GM21390 (cell line): ENCODE data around the gene SPSB1.

Experiments used
- ATAC-seq: cut with Tn5 transposase; IDR thresholded peaks from one replicate; pipeline ENCODE4 v1.9.1; 2021; ENCODE audit not compliant: unreplicated experiment

The SPSB1 gene

DNA sequence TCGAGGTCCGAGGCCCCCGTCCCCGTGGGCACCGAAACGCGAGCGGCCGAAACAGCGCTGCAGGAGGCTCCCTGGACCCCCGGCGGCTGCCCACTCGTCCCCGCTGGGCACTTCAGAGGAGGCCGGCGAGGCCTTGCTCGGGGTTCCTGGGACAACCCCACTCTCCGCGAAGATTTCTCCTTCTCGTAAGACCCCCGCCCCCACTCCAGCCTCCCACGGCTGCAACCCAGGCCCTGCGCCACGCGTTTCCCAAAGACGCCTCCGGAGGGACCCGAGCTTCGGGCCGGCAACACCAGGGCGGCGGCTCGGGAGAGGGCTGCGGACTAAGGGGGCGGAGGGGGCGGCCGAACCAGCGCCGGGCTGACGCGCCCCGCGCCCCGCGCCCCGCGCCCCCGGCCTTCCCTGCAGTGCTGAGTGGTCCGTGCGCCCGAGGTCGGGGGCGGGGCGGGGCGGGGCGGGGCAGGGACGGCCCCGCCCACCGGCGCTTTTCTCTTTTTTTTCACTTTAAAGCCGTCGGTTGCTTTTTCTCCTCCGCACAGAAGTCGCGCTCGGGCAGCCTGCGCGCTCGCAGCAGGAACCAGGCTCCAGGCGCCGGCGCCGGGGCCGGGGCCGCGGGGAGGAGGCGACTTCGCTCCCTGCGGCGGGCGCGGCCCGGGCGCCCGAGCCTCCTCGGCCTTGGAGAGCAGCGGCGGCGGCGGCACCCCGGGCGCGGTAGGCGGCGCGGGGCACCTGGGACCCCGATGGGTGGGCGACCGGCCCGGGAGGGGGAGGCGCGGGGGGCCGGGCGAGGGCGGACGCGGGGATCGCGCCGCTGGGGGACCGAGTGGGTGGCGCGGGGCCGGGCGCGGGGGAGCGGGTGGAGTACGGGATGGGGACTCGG lies at the start of gene SPSB1:
Gene SPSB1, plus strand, starts transcription at position 534 of the 880 bp plus-strand sequence. CDS start 62,998 bp downstream, outside the sequence.
- no peak for ATAC-seq

DNA sequence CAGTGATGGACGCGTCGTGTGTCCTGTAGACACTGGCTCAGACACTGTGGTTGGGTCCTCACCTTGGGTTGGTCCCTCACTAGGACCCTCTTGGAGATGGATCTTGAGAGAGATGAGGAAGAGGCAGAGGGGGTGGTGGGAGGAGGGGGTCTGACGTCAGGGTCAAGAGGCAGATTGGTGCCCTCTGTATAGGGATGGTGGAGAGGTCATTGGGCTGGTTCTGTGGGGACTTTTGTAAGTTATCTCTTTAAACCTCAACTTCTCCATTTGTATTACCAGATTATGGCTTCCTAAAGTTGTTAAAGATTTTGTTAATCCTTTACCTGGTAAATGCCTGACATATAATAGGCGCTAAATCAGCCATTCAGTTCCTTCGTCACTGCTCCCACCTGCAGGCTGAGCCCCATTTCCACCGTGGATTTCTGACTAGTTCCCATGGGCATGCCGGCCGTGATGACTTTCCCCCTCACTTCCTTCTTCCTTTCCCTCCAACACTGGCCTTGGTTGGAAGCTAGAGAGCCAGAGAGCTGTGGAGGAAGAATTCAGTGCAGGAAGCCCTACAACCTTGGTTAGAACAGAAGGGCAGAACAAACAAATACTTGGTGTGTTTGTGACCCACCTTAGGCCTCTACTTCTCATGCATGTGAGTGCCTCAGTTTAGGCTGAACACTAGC lies 49.5 kb upstream of the SPSB1 start:
- no peak for ATAC-seq

DNA sequence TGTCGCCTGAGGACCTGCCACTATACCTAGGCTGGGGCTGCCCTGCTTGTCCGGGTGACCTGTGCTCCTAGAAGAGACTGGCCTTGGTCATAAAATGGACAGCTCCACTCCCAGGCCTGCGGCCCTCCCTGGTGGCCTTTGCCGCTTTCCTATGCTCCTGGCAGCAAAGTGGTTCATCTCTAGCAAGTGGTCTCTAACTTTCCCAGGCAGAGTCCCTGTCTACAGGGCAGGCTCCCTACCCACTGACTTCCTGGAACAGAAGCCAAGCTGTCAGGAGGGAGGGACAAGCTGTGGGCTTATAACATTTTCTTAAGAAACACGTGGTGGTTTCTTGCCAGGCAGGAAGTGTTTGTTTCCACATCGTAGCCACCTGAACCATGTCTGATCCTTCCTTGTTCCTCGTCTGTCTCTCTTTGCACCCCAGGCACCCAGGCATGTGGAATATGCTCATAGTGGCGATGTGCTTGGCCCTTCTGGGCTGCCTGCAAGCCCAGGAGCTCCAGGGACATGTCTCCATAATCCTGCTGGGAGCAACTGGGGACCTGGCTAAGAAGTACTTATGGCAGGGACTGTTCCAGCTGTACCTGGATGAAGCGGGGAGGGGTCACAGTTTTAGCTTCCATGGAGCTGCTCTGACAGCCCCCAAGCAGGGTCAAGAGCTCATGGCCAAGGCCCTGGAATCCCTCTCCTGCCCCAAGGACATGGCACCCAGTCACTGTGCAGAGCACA lies 48.0 kb upstream of the SPSB1 start:
- no peak for ATAC-seq

DNA sequence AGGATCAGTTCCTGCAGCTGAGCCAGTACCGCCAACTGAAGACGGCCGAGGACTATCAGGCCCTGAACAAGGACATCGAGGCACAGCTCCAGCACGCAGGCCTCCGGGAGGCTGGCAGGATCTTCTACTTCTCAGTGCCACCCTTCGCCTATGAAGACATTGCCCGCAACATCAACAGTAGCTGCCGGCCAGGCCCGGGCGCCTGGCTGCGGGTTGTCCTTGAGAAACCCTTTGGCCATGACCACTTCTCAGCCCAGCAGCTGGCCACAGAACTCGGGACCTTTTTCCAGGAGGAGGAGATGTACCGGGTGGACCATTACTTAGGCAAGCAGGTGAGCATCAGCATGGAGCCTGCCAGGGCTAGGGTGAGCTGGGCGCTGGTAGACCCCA lies 47.5 kb upstream of the SPSB1 start:
- no peak for ATAC-seq

DNA sequence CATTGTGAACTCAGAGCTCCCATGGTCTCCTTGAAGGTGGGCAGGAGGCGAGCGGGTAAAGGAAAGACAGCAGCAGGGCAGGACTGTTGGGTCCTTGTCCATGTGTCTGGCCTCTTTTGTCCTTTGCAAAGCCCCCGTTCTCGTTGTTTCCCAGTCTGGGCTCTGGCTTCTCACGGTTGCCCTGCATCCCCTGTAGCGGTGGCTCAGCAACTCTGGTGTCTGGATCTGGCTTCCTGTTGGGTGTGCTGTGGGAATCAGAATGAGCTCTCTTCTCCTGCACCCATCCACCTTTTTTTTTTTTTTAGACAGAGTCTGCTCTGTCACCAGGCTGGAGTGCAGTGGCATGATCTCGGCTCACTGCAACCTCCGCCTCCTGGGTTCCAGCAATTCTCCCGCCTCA lies 47.0 kb upstream of the SPSB1 start:
- no peak for ATAC-seq

DNA sequence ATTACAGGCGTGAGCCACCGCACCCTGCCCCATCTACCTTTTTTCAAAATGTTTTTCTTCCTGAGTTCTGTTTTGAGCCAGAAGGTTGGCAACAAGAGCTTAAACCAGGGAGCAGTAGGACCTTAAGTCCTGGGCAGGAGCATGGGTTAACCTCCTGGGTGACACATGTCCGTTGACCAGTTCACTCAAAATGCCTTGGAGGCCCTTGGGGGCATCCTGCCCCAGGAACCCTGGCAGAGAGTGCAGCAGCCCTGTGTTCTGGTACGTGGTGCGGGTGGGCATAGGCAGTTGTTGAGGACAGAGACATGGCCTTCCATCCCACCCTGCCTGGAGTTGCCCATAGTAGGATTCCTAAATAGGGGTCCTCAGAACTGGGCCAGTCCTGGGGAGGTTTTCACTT lies 46.5 kb upstream of the SPSB1 start:
- no peak for ATAC-seq

DNA sequence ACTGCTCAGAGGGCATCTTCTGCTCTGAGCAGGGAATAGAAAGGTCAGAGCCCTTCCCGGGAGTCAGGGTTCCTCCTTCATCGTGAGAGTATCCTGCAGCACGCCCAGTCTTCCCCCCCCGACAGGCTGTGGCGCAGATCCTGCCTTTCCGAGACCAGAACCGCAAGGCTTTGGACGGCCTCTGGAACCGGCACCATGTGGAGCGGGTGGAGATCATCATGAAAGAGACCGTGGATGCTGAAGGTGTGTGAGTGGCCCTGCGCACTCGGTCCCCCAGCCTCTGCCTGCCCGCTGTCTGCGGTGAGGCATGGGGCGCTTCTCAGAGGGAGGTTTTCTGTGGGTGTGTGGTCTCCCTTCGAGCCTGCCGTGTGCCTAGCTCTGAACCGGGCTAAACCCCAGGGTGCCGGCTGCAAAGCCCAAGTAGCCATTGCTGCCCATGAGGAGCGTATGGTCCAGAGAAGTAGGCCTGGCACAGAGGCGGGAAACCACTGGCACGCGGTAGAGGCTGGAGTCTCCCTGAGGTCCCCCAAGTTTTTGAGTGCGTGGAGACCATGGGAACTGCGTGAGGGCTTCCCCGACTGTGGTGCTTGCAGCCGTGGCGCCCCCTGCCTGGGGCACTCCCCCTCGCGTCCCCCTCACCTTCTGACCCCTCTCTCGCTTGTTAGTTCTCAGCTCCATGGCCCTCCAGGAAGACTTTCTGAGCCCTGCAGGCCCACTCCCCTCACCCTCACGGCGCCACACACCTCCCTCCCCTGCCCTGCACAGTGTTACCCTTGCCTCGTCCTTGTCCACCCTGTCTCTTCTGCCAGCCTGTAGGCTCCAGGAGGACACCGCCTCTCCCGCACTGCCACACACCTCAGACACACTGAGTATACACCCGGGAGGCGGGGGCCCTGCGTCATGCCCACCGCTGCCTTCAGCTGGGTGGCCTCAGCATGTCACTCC lies 45.6 kb upstream of the SPSB1 start:
- ATAC-seq: no peak

DNA sequence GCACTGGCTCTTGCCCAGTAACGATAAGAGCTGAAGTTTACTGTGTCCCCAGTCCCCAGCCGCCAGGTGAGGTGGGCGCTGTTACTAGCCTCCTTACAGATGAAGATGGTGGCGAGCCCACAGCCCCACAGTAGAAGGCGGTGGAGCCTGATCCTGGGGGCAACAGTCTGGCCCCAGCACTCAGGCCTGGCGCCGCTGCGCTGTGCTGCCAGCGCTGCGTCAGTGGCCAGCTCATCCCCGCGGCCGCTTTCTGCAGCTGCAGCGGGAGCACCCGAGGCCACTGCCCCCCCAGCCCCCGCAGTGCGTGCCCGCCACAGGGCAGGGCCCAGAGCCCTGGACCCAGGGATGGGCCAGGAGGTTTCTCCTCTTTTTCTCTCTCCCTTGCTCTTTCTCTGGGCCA lies 44.8 kb upstream of the SPSB1 start:
- ATAC-seq: no peak

DNA sequence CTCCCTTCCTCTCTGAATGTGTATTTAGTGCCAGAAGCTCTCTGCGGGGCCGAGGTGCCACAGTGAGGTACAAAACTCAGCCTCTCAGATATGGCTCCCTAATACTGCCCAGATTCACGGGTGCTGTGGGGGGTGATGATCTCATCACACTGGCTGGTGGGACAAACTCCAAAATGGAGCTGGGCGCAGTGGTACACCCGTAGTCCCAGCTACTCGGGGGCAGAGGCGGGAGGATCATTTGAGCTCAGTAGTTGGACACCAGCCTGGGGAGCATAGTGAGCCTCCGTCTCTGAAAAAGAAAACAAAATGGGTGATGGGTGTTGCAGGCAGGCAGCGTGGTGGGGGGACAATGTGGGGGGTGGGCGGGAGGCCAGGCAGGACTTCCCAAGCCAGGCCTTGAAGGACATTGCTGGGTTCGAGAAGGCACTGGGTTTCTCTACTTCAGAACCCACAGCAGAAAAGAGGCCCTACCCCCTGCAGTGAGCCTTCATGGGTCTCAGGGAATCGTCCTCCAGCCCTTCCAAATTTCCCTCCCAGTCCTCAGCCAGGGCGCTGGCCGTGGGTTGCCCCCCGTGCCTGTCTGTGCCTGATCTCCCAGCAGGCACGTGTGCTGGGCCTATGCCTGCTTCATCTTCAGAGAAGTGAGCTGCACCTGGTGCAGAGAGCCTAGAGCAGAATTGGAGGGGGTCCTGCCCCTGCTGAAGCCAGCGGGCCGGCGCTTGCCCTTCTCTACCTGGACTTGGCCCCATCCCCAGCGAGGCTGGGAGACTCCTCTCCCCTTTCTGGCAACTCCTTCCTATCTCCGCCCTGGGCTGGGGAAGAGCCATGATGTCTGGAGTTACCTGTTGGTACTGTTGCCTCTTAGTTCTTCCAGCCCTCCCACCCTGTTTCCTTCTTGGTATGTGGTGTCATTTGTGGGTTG lies 44.1 kb upstream of the SPSB1 start:
- no peak for ATAC-seq

DNA sequence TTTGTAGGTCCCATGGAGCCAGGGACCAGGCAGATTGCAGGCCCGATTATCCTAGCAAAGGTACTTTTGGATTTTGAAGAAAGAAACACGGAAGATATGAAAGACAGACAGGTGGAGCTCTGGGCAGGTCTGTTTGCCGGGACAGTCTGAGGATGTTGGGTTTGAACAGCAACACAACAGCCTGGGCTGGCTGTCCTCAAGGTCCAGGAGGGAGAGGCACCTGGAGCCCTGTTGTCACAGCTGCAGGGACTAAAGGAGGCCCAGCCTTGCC lies 43.5 kb upstream of the SPSB1 start:
- ATAC-seq: no peak

DNA sequence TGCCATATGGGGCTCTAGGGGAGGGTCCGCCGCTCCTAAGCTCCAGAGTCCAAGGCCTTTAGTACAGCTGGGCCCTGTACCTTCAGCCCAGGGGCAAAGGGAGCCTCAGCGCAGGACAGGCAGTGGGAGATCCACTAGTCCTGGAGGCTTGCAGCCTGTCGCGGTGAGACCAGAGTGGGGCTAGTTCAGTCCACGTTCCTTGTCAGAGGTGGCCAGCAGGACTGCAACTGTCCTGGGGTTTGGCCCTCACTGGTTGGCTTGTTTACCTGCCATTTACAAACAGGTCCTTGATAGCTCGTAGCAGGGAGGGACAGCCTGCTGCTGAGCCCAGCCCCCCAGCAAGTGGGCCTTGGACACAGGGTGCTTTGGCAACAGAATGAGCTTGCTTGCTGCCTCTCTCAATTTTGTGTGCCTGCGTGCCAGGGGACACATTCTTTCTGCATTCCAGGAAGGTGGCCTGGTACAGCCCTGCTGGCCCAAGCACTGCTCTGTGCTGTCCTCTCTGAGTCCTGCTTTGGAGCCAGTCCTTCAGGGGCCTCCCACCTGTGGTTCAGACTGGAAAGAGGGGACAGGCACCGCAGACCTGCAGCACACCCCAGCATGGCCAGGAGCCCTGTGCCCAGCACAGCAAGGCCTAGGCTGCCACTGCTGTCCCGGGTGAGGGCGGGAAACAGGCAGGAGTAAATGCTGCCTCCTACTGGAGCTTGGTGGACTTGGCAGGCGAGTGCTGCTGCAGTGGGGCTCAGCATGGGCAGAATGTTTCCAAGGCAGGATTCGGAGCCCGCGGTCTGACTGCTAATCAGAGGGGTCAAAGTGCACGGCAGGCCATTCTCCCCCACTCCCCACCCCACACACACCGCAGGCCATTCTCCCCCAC lies 42.9 kb upstream of the SPSB1 start:
- no peak for ATAC-seq

DNA sequence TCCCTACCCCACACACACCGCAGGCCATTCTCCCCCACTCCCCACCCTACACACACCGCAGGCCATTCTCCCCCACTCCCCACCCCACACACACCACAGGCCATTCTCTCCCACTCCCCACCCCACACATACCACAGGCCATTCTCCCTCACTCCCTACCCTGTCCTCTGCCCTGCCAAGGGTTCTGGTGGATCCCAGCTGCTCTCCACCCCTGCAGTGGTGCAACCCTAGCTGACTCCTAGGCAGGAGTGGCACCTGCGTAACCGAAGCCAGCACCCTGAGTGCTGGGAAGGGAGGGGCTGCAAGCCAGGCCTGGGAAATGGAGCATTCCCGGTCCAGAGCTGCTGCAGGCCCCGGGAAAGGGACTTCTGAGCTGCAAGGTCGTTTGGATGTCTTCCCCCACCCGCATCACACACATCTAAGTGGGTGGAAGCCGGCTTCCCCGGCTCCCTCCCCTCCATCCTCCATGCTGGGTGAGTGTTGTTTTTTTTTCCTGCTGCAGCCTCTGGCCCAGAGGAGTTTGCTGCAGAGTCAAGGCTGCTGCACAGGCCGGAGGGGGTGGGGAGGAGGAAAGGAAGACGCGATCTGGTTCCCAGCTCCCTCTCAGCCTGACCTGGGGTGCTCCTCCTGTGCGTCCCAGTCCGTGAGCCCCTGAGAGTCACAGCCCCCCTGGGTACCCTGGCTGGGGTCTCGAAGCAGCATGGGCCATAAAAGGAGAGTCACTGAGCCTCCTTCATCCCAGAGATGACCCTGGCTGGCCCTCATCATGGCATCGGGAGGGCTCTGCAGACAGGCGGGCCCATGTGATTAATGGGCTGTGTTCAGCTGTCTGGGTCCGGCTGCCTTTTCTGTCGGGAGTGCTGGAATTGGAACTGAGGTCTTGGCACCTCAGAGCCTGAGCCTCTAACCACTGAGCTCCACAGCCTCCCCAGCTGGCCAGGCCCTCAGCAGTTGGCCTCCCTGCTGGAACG lies 42.0 kb upstream of the SPSB1 start:
- no peak for ATAC-seq

DNA sequence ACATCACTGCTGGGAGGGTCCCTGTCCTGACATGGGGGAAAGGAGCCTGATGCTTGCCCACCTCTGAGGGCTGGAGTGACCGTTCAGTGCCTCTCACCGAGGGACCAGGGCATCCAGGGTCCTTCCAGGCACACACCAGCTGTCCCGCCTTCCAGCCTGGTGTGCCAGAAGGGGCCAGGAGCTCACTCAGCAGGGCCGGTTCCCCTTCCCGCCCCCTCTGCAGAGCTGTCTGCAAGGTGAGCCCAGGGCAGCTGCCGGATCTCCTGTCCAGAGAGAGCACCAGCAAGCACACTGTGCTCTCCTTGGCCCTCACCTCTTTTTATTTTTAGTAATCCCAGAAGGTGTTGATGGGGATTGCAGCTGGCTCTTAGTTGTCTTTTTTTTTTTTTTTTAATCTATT lies 41.2 kb upstream of the SPSB1 start:
- no peak for ATAC-seq

DNA sequence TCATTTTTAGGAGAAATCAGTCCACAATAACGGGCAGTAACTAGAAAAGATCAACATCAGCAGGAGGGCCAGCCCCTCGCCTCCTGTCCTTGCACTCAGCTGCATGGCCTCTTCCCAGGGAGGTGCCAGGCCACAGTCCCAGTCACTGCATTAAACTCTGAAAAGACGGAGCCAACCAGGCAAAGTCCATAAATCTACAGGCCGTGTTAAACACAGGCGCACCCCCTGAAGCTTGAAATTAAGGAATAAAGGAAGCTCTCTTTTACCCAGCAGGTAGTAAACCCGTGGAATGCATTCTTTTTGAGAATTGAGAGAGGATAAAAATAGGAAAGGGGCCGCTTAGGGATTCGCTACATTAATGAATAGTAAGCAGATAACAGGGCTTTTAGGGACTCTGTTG lies 39.7 kb upstream of the SPSB1 start:
- ATAC-seq: no peak

DNA sequence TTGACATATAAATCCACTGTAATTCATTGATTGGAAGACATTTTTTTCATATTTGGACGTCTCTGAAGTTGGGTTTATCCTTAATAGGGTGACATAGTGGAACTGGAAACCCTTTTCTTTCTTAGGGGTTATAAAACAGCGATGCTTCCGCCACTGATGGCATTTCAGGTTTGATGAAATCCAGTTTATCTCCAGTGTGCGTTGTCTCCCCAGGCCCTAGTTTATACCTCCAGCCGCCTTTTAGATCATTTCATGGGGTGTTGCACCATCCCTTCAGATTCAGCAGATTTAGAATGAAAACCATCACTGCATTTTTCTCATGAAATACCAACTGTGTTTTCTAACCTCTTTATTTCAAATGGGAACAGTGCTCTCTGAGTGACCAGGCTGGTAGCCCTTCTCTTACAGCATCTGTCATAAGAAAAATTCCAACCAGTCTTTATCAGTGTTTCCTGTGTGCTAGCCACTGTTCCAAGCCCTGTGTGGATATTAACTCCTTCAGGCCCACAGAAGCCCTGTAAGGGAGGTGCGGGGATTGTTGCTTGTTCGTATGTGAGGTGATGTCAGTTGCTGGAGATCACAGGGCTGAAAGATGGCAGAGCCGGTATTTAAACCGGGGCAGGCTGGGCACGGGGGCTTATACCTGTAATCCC lies 39.1 kb upstream of the SPSB1 start:
- no peak for ATAC-seq

DNA sequence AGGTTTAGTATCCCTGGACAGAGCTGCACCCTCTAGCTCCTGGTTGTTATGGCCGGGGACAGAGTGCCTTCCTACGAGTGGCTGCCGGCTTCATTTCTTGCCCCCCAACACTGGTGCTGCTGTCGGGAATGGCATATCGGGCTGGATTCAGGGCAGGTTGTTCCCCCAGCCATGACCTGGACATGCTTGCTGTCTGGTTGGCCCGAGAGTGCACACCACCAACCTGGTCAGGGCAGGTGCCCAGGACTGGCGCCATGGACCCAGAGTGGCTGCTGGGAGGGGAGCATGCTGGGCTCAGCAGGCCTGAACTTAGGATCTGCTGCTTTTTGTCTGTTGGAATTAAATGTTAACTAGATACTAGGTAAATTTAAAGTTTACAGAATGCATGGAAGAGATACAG lies 36.4 kb upstream of the SPSB1 start:
- no peak for ATAC-seq

DNA sequence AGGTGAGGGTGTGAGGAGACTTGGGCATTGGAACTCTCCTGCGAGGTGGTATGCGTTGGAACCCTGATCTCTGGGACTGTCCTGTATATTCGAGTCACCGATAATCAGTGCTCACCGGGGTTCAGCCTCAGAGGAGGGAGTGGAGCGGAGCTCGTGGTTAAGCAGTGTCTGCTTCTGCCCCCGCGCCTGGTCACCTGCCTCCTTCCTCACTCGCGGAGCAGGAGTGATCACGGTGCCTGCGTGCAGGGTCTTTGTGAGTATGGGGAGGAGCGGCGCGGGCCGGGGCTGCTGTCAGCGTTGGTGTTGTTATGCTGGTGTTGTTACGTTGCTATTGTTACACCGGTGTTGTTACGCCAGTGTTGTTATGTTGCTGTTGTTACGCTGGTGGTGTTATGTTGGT lies 34.8 kb upstream of the SPSB1 start:
- ATAC-seq: no peak
